NCI-H1105 (cell line): ENCODE data around the gene MED16.
A peak's percentile ranks its signal among the peaks of the same experiment; 100 is the strongest.

Experiments used
- DNase-seq: peaks from one replicate; lab custom pipeline; 2025; lab: John Stamatoyannopoulos, UW

Gene MED16

DNA sequence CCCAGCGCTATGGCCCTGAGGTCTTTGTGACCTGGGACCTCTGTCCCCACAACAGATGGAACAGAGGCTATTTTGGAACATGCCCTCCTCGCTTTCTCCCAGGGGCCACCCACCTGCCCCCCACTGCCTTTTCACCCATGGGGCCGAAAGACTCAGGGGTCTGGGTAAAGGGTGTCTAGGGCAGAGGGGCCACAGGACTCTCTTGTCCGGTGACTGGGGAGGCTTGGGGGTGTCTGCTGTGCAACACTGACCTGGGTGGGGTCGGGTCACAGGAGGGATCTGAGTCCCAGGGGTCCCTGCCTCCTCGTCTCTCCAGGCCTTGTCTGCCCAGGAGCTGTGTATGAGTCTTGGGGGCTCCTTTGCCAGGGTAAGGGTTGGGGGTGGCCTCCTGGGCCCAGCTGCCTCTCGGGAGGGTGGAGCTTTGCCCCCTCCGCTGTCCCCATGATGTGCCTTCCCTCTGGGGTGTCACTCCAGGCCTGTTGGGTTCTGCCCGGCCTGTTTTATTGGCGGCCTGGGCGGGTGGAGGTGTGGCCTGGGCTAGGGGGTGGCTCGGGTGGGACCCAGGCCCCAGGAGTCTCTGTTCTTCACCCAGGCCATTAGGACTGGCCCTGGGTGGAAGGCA lies 34.9 kb upstream of the MED16 start:
- DNase-seq = no peak

DNA sequence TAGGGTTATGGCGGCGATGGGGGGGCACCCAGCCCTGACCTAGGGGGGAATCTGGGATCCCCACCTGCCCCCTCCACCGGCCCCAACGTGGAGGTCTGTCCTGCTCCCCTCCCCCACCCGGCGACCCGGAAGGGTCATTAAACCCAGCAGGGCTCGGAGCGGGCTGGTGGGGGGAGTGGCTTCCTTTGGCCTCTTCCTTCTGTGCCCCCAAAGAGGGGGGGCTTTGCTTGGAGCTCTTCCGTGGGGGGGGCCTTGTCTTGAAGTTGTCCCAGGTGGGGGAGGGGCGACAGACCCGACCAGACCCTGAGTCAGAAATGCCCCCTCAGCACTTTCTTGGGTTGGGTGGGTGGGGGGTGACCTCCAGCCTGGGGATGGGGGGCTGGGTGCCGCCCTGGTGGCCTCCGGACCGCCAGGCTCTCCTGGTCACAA lies 34.4 kb upstream of the MED16 start:
- DNase-seq = no peak

DNA sequence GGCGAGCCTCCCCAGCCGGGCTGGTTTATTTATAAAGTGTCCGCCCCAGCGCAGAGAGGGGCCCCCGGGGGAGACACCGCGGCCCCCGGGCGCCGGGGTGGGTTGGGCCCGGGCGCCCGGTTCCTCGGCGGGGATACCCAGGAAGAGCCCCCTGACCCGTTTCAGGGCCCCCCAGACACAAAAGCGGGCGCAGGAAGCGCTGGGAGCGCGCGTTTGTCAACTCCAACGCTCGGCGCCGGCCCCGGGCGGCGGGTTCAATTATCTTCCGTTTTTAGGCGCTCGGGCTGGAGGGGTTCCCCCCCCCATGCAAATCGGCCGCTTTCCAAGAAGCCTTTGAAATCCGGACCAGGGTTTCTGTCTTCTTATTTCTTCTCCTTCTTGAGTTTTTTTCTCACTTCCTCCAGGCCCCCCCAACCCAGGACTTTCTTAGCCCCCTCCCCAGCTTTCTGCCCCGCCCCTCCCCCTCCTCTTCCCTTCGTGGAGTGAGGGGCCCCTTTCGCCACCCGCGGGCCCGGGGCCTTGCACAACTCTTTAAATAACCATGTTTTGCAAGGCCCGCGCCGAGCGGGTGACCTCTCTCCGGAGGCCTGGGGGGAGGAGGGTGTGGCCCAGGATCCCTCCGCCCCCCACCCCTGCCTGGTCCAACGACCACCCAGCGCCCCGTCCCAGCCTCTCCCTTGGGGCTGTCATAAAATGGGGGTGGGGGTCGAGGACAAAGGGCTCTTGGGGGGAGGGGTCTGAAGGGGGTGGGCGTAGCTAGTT lies 33.8 kb upstream of the MED16 start:
- no peak for DNase-seq

DNA sequence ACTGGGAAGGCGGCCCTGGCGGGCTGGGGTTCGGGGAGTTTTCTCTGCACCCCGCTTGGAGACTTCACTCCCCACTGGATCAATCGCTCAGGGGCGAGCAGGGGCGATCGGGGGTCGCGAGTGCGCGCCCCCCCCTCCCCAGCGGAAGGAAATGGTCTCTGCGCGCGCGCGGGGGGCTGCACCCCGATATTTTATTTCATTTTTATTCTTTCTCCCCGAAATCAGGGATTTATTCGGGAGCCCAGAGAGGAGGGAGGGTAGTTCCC lies 33.3 kb upstream of the MED16 start:
- DNase-seq = no peak

DNA sequence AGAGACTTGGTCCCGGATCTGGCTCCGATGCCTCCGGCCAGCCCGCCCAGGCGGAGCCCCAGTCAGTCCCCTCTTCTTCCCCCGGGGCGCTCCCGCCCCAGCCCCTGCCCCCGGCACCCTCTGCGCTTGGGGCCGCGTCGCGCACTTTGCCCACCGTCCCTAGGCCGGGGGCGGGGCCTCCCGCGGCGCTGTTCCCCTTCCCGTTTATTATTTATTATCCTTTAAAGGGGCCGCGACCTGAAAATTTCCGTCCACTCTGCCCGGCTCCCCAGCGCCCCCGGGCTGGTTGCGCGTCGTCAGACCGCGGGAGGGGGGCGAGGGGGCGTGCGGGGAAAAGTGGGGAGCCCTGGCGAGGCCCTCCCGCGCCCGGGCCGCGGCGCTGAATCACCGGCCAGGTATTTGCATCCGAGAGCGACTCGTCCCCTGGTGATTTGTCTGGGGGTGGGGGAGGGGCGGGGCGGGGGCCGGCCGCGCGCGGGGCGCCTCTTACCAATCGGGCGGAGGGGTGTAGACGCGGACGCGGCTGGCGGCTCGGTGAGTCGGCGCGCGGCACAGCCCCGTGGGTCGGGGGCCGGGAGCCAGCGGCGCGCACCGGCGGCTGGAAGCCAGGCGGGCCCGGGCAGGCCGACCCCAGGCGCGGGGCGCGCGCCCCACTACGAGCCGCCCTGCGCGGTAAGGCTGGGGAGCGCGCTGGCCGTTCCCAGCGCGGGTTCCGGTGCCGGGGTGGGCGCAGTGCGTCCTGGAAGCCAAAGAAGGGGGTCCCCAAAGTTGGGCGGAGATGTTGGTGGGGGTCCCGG lies 32.7 kb upstream of the MED16 start, which contains the start of gene ARID3A:
Gene ARID3A, plus strand, starts transcription at position 510 of the 797 bp plus-strand sequence. CDS start 3,494 bp downstream, outside the sequence.
- DNase-seq = peak; percentile 74

DNA sequence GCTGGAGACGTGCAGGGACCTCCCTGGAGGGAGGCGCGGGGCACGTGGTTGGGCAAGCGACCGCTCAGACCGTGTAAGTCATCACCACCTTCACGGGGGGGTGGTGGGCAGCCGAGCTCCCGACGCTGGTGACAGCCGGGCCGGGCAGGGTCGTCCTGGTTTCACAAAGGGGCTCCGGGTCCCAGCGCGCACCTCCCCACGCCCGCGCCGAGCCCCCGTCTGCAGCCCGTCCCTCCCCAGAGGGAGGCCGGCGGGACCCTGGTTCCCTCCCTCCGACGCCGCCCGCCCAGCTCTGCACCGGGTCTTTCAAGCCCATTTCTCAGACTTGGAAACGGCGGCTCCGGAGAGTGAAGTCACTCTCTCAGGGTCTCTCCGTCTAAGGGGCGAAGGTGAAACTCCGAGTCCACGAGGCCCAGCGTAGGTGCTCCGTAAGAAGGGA lies 32.1 kb upstream of the MED16 start:
- peak; percentile 74 for DNase-seq

DNA sequence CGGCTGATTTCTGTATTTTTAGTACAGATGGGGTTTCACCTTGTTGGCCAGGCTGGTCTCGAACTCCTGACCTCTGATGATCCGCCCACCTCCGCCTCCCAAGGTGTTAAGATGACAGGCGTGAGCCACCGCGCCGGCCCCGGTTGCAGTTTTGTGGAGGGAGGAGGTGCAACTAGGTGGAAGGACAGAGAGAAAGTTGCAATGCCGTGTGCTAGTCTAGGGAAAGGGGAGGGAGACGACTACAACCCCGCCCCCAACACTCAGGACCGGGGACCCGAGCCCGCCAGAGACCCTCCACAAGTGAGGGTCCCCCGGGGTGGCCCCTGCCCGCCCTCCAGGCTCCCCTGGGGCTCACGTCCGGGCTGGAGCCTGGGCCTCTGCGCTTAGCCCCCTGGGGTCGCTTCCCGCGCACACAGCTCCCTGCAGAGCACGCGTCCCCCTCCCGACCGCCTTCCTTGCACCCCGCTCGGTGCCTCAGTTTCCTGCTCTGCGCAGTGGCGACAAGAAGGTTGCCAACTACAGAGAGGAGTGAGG lies 31.6 kb upstream of the MED16 start:
- no peak for DNase-seq

DNA sequence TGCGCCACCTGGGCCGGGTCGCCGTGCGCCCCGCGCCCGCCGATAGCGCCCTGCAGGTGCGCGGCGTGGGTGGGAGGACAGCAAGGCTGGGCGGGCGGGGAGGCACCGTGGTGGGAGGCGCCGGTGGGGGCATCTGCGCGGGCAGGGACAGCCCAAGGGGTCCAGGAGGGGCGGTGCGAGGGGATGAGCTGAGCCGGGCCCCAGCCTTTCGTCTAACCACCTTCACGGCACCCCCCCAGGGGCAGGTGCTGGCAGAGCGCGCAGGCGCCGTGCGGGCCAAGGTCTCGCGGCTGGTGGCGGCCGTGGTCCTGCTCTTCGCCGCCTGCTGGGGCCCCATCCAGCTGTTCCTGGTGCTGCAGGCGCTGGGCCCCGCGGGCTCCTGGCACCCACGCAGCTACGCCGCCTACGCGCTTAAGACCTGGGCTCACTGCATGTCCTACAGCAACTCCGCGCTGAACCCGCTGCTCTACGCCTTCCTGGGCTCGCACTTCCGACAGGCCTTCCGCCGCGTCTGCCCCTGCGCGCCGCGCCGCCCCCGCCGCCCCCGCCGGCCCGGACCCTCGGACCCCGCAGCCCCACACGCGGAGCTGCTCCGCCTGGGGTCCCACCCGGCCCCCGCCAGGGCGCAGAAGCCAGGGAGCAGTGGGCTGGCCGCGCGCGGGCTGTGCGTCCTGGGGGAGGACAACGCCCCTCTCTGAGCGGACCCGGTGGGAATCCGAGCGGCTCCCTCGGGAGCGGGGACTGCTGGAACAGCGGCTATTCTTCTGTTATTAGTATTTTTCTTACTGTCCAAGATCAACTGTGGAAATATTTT lies 27.3 kb upstream of the MED16 start:
- peak; percentile 77 for DNase-seq

DNA sequence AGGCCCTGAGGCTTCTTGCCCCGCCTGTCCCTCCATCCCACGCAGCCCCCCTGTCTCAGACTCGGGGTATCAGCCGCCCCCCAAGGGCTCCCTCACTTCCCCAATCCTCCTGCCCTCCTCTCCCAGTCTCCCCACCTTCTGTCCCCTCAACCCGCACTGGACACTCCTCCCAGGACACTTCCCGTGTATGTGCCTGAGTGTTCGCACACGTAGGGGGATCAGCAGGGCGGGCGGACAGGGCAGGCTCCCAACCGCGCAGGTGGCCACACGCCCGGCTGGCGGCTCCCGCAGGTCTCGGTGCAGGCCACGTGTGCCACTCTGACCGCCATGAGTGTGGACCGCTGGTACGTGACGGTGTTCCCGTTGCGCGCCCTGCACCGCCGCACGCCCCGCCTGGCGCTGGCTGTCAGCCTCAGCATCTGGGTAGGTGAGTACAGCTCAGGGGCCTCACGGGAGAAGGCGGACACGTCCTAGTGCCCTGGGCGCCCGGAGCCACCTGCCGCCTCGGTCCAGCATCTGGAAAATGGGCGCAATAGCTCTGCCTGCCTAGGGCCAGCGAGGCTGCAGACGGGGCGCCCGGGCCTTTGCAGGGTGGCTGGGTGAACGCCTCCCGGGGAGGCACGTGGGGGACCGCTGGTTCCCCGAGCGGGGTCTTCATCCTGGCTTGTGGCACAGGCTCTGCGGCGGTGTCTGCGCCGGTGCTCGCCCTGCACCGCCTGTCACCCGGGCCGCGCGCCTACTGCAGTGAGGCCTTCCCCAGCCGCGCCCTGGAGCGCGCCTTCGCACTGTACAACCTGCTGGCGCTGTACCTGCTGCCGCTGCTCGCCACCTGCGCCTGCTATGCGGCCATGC lies 26.4 kb upstream of the MED16 start:
- DNase-seq = peak; percentile 77

DNA sequence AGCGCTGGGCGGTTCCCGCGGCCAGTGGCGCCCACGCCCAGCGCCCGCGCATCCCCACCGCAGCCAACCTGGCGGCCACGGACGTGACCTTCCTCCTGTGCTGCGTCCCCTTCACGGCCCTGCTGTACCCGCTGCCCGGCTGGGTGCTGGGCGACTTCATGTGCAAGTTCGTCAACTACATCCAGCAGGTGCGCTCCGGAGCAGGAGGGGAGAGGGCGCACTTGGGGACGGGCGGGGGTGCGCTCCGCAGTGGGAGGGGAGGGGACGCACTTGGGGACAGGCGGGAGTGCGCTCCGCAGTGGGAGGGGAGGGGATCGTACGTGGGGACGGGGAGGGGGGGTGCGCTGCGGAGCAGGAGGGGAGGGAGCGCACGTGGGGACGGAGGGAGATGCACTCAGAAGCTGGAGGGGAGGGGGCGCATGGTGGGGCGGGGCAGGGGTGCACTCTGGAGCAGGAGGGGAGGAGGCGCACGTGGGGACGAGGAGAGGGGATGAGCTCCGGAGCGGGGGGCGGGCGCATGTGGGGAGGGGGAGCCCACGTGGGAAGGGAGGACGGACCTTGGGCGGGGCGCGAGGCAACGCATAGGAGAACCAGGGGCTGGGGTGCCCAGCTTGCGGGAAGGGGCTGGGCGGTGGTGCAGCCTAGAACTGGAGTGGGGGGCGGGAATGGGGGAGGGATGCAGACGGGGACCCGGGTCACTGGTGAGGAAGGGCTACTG lies 25.7 kb upstream of the MED16 start:
- DNase-seq = peak; percentile 42

DNA sequence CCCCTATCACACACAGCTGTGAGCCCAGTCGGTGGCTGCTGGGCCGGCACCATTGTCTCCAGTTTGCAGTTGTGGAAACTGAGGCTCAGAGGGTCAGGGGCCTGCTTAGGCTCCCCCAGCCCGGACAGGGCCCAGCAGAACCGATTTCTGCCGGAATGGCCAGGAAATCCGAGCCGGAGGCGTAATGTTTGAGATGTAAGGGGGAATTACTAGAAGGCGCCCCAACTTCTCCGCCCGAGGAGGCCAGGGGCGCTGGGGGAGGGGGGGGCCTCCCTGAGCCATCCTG lies 25.1 kb upstream of the MED16 start:
- no peak for DNase-seq

DNA sequence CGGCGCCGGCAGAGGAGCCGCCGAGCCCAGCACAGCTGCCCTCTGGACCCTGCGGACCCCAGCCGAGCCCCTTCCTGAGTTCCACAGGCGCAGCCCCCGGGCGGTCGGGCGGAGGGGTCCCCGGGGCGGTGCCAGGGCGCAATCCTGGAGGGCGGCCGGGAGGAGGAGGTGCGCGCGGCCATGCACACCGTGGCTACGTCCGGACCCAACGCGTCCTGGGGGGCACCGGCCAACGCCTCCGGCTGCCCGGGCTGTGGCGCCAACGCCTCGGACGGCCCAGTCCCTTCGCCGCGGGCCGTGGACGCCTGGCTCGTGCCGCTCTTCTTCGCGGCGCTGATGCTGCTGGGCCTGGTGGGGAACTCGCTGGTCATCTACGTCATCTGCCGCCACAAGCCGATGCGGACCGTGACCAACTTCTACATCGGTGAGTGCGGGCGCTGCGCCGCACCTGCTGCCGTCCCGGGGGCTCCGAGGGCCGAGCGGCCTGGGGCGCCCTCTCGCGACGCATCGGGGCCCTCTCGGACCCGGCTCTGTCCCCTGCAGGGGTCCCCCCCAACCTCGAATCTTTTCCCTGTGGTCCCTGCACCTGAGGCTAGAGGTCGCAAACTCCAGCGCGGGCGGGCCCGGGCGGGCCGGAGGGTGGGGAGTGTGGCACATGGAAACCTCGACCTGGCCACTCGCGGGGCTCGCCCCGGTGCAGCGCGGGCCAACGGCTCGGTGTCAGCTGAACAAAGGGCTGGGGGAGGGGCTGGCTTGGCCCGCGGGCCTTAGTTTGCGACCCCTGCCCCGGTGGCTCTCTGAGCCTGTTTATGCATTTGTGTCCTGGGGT lies 24.6 kb upstream of the MED16 start, which contains the start of gene KISS1R:
Gene KISS1R, plus strand, starts transcription at position 11 of the 829 bp plus-strand sequence. Its CDS starts 170 bp downstream, at position 181.
- DNase-seq = no peak

DNA sequence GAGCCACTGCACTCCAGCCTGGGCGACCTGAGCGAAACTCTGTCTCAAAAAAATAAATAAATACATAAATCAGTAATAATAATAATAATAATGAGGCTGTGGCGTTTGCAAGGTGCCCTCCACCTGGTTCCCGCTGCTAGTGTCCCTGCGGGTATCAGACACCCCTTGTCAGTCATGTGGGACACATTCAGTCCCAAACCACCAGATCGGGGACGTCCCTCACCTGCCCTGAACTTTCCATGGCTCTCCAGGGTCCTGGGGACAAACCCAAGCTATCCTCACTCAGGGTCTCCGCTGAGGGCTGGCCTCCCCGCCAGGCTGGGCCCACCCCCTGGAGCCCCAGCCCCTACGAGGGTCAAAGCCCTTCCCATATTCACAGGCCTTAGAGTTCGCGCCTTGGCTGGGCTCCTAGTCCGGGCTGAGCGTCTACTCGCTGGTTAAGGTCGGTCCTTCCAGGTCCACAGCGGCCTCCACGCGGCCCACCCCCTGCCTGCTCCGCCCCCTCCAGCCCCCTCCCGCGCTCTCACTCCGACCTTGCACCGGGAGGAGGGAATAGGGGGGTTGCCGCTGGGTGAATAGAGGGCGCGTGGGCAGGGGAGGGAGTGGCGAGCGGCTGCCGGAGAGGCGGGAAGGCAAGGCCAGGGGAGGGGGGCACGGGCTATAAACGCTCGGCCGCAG lies 23.8 kb upstream of the MED16 start:
- no peak for DNase-seq

DNA sequence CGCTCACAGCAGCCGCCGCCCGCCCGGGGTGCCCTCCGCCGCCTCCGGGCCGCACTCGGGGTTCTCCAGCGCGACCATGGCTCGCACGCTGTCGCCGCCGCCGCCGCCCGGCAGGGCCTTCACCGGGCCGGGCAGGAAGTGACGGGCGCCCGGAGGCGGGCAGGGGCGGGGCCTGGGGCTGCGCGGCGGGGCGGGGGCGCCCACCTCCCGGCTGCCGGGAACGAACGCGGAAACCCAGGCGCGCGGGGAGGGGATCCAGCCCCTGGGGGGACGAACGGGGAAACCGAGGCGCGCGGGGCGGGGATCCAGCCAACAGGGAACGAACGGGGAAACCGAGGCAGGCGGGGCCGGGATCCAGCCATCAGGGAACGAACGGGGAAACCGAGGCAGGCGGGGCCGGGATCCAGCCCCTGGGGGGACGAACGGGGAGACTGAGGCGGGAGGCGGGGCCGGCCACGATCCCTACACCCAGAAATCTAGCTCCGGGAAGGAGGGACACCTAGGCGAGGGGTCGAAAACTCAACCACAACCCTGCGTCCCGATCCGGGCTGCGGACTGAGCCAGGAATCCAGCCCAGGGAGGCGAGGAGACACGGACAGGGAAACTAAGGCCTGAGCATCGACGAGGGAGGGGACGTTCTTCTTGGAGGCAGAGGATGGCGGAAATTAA lies 20.2 kb upstream of the MED16 start, which contains the start of gene R3HDM4:
Gene R3HDM4, minus strand, starts transcription at position 140 of the 669 bp plus-strand sequence. Its CDS starts 62 bp downstream, at position 78.
- DNase-seq = peak; percentile 26

DNA sequence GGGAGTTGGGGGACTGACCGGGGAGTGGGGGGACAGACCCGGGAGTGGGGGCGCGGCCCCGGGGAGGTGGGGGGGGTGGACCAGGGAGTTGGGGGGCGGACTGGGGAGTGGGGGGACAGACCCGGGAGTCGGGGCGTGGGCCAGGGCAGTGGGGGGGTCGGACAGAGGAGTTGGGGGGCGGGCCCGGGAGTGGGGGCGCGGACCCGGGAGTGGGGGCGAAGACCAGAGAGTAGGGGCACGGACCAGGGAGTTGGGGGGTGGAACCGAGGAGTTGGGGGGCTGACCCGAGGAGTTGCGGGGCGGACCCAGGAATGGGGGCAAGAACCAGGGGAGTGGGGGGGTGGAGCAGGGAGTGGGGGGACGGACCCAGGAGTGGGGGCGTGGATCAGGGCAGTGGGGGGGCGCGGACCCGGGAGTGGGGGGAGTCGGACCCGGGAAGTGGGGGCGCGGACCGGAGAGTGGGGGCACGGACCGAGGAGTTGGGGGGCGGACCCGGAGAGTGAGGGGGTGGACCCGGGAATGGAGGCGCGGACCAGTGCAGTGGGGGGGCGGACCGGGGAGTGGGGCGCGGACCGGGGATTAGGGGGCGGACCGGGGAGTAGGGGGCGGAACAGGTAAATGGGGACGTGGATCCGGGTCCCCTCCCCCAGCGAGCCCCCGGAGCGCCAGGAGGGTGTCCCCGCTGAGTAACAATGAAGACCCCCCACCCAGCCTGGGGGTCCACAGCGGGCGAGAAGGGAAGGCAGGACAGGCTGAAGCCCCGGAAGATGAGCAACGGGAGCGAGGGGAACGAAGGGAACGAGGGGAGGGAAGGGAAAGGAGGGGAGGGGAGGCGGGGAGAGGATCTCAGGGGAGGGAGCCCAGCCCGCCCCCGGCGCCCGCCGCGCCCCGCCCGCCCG lies 19.4 kb upstream of the MED16 start:
- no peak for DNase-seq

DNA sequence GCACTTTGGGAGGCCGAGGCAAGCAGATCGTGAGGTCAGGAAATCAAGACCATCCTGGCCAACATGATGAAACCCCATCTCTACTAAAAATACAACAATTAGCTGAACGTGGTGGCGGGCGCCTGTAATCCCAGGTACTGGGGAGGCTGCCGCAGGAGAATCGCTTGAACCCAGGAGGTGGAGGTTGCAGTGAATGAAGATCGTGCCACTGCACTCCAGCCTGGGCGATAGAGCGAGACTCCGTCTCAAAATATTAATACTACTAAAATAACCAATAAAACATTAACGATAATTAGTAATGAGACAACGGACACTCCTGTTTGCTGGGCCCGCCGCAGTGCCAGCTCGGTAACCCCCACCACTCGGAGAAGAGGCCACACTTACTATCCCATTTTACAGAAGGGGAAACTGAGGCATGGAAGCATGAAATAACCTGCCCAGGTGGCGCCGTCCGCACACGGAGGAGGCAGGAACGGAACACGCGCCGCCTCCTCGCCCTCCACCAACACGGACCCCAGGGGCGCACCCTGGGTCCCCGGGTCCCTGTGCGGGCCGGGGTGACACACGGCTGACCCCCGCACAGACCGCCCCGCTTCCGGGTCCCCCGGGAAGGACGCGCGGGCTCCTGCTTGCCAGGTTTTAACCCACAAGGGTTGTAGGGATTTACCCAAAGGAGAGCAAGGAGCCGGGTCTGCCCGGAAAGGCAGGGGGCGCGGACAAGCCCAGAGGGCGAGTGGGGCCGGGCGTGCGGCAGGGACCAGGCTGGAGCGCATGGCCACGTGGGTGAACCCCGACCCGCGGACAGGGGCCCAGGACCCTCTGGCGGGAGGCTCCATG lies 18.4 kb upstream of the MED16 start:
- no peak for DNase-seq
